ENCODE data around the gene SOX5. TPM values are rescaled to one million over a fixed set of nuclear protein-coding genes. Genes with fewer than 3 reads are reported as not detected.

The SOX5 gene
- total and polyA plus RNA-seq, 9 of the 15 experiments (the other 6 are each of a cell fraction or from before 2014, with no cell fraction given): 8.3 to 16.5 (median 11.9) TPM

DNA sequence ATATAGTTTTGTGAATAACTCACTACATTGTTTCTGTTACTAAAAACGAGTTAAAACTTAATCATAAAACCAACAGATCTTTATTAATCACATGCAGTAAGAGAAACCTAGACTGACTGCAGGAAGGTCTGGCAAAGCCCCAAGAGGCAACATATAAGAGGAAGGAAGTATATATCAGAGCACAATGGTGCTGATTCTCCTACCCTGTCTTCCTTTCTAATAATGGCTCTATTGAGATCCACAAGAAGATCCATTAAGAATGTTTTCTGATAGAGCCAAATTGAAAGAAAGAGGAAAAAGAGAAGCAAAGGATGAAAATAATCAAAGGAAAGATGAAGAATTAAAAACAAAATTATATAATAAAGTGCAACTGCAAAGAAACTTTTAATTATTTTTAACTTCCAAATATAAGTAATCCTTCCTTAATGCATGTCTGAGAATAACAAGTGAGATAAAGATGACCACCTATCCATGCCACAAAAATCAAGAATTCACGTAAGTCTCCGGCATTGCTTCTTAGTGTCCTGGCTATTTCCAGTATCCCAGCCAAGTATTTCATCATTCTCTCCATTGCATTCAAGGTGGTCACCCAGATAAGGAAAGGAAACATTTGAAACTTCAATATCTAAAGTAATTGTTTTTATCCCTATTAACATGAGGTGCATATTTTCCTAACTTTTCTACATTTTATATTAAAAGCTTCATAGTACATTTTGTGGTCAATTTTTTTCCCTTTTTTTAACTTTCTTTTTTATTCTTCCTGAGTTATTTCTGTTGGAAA is 62.2 kb downstream of the SOX5 start (continued):
- TF ChIP-seq HMG20A (CRISPR knock-in tag; conservative IDR thresholded peaks at IDR 0.05) (no peak), RBFOX2 (IDR thresholded peaks at IDR 0.05; ENCODE audit: low read depth, low read length) (peak; percentile 37; the same call in 1 of the 2 replicates), POLR2H (tag; IDR thresholded peaks at IDR 0.05; ENCODE audit: low read depth) (peak; percentile 31), DACH1 (IDR thresholded peaks at IDR 0.05; ENCODE audit: partially characterized antibody) (peak; percentile 60), MYC (IDR thresholded peaks at IDR 0.05; ENCODE audit: low read depth, low read length) (peak; percentile 48; the same call in 1 of the 2 replicates), MYC (CRISPR knock-in tag; IDR thresholded peaks at IDR 0.05; ENCODE audit: borderline replicate concordance, low read depth) (no peak), SOX6 (IDR thresholded peaks at IDR 0.05) (peak; percentile 86), NR1H2 (CRISPR knock-in tag; IDR thresholded peaks at IDR 0.05) (no peak), RBM17 (IDR thresholded peaks at IDR 0.05; ENCODE audit: borderline replicate concordance, low read depth, low read length) (no peak), SLC30A9 (CRISPR knock-in tag; IDR thresholded peaks at IDR 0.05) (no peak), STAT5A (IDR thresholded peaks at IDR 0.05; ENCODE audit: borderline replicate concordance, low read length) (peak; percentile 70; the same call in 1 of the 2 replicates), CCNT2 (IDR thresholded peaks at IDR 0.05; ENCODE audit: borderline replicate concordance, extremely low read depth, insufficient read length, low read depth, low read length) (peak; percentile 71), JUND (IDR thresholded peaks at IDR 0.05; ENCODE audit: borderline replicate concordance, low read depth, low read length) (peak; percentile 91), JUND (tag; IDR thresholded peaks at IDR 0.05; ENCODE audit: borderline replicate concordance, low read depth, low read length) (peak; percentile 87; the same call in 2 of the 3 replicates), TRIM24 (IDR thresholded peaks at IDR 0.05) (peak; percentile 90 to 93), HNRNPH1 (optimal IDR thresholded peaks at IDR 0.05; ENCODE audit: low read depth, low read length) (no peak), FOXJ2 (tag; IDR thresholded peaks at IDR 0.05) (peak; percentile 56; the same call in 1 of the 2 replicates)
- TF ChIP-seq, protein P1, sequence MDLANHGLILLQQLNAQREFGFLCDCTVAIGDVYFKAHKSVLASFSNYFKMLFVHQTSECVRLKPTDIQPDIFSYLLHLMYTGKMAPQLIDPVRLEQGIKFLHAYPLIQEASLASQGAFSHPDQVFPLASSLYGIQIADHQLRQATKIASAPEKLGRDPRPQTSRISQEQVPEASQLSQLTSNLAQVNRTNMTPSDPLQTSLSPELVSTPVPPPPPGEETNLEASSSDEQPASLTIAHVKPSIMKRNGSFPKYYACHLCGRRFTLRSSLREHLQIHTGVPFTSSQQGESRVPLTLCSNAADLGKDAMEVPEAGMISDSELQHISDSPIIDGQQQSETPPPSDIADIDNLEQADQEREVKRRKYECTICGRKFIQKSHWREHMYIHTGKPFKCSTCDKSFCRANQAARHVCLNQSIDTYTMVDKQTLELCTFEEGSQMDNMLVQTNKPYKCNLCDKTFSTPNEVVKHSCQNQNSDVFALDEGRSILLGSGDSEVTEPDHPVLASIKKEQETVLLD (IDR thresholded peaks at IDR 0.05): no peak
- TF ChIP-seq, protein P2, sequence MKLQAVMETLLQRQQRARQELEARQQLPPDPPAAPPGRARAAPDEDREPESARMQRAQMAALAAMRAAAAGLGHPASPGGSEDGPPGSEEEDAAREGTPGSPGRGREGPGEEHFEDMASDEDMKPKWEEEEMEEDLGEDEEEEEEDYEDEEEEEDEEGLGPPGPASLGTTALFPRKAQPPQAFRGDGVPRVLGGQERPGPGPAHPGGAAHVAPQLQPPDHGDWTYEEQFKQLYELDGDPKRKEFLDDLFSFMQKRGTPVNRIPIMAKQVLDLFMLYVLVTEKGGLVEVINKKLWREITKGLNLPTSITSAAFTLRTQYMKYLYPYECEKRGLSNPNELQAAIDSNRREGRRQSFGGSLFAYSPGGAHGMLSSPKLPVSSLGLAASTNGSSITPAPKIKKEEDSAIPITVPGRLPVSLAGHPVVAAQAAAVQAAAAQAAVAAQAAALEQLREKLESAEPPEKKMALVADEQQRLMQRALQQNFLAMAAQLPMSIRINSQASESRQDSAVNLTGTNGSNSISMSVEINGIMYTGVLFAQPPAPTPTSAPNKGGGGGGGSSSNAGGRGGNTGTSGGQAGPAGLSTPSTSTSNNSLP (IDR thresholded peaks at IDR 0.05; ENCODE audit: borderline replicate concordance, low read depth, low read length): peak; percentile 94
- TF ChIP-seq, protein P3, sequence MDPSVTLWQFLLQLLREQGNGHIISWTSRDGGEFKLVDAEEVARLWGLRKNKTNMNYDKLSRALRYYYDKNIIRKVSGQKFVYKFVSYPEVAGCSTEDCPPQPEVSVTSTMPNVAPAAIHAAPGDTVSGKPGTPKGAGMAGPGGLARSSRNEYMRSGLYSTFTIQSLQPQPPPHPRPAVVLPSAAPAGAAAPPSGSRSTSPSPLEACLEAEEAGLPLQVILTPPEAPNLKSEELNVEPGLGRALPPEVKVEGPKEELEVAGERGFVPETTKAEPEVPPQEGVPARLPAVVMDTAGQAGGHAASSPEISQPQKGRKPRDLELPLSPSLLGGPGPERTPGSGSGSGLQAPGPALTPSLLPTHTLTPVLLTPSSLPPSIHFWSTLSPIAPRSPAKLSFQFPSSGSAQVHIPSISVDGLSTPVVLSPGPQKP (CRISPR knock-in tag; IDR thresholded peaks at IDR 0.05): no peak
- TF ChIP-seq, protein P4, sequence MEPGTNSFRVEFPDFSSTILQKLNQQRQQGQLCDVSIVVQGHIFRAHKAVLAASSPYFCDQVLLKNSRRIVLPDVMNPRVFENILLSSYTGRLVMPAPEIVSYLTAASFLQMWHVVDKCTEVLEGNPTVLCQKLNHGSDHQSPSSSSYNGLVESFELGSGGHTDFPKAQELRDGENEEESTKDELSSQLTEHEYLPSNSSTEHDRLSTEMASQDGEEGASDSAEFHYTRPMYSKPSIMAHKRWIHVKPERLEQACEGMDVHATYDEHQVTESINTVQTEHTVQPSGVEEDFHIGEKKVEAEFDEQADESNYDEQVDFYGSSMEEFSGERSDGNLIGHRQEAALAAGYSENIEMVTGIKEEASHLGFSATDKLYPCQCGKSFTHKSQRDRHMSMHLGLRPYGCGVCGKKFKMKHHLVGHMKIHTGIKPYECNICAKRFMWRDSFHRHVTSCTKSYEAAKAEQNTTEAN (CRISPR knock-in tag; IDR thresholded peaks at IDR 0.05): no peak
- TF ChIP-seq, protein P5, sequence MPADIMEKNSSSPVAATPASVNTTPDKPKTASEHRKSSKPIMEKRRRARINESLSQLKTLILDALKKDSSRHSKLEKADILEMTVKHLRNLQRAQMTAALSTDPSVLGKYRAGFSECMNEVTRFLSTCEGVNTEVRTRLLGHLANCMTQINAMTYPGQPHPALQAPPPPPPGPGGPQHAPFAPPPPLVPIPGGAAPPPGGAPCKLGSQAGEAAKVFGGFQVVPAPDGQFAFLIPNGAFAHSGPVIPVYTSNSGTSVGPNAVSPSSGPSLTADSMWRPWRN (IDR thresholded peaks at IDR 0.05; ENCODE audit: low read depth): peak; percentile 46; the same call in 1 of the 2 replicates
